Bronchial epithelial cell (primary cell): Measurements from ENCODE around the gene SIDT1. TPM values are rescaled to one million over a fixed set of nuclear protein-coding genes. Genes with fewer than 3 reads are reported as not detected.

ENCODE experiments used
- DNase-seq: peaks from one replicate; pipeline ENCODE4 v3.0.0-alpha.2; 2010; ENCODE audit warnings: low read depth
- FAIRE-seq: peaks from 2 replicates; lab custom pipeline; 2011; peaks lifted over from hg19 to GRCh38; lab: Jason Lieb, UNC
- H3K27me3 ChIP-seq: 2 replicates; pipeline ENCODE4 v1.5.1; 2011; ENCODE audit warnings: low read length; ENCODE audit not compliant: control insufficient read depth, insufficient read depth
- H3K36me3 ChIP-seq: 2 replicates; pipeline ENCODE4 v1.5.1; 2011; ENCODE audit warnings: low read length; ENCODE audit not compliant: control insufficient read depth, insufficient read depth
- H3K4me3 ChIP-seq: 2 replicates; pipeline ENCODE4 v1.5.1; 2011; ENCODE audit warnings: mild to moderate bottlenecking, low read depth, low read length, control low read depth
- total RNA-seq: library from RNA; depleted of rRNA; stranded (reverse); fragments of >200 nt; gene quantifications from 2 replicates; pipeline ENCODE4 v1.2.1, GENCODE V29; 2014
- TF ChIP-seq, protein P1 (sequence below): IDR thresholded peaks from 2 replicates; pipeline ENCODE4 v1.5.1; 2011; ENCODE audit warnings: mild to moderate bottlenecking, moderate library complexity, low read length, control low read depth, inconsistent platforms; ENCODE audit not compliant: insufficient read depth, severe bottlenecking

The SIDT1 gene
- total RNA-seq, 1 donor from 2014 or later, result 0.53 TPM

DNA sequence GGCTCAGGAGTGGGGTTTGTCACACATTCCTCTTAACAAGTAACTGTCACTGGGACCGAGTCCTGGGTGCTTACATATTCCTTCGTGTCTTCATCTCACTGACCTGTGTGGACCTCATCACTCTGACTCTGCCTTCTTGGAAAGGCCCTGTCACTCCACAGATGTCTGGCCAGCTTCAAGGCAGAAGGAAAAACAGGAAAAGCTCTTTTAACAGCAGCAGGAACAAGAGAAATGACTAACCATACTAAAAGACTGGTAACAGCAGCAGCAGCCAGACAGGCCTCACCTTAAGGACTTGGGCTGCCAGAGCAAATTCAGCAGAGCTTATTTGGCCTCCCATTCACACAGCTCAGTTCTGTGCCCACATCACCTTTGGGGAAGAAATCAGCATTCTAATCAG, 96.0 kb downstream of the SIDT1 start:
- no peak for FAIRE-seq
- H3K4me3 ChIP-seq, result no peak overlapping the region
- H3K27me3 ChIP-seq, result no peaks in the 10 kb centered on the region
- TF ChIP-seq, protein P1, sequence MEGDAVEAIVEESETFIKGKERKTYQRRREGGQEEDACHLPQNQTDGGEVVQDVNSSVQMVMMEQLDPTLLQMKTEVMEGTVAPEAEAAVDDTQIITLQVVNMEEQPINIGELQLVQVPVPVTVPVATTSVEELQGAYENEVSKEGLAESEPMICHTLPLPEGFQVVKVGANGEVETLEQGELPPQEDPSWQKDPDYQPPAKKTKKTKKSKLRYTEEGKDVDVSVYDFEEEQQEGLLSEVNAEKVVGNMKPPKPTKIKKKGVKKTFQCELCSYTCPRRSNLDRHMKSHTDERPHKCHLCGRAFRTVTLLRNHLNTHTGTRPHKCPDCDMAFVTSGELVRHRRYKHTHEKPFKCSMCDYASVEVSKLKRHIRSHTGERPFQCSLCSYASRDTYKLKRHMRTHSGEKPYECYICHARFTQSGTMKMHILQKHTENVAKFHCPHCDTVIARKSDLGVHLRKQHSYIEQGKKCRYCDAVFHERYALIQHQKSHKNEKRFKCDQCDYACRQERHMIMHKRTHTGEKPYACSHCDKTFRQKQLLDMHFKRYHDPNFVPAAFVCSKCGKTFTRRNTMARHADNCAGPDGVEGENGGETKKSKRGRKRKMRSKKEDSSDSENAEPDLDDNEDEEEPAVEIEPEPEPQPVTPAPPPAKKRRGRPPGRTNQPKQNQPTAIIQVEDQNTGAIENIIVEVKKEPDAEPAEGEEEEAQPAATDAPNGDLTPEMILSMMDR, result no peak
- no peaks in the 10 kb centered on the region for H3K36me3 ChIP-seq
- no peak for DNase-seq

GRCh38 chr3:113628788-113629187, 96.4 kb downstream of the SIDT1 start:
- Histone ChIP-seq H3K36me3 (no peaks in the 10 kb centered on the region), H3K27me3 (no peaks in the 10 kb centered on the region), H3K4me3 (no peak overlapping the region)
- no peak for DNase-seq
- no peak for FAIRE-seq
- TF ChIP-seq, protein P1, result no peak

DNA sequence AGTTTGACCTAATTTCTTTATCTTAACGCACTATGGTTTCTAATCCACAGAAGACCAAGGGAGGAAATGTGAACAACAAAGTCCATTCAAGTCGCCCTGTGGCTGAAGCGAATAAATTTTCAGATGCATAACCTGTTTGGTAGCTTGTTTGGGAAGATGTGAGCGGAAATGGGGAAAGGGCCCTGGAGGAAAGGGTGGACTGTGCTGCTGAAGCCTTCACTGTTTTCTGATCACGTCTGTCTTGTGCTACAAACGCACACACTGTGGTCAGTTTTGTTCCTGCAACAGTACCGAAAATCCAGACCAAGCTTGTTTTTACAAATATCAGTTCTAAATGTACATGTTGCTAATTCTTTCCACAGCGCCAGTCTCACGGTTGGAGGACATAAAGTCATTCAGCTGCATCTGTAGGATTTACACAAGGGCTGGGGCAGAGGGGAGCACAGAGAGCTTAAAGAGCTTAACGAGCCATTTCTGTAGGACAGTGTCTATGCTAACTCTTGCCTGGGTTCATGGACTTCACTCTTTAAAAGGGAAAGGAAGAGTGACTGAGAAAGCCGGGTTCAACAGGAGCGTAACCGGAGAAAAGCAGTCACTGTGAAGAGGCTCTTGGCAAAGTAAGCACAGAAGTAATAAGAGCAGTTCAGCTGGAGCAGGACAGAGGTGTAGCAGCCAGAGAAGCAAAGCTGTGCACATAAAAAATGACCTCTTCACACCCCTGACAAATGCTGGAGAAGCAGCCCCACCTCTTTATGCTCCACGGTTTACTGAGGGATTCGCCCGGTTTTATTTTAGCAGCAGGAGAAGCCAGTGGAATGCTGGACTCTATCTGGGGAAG, 97.4 kb downstream of the SIDT1 start:
- H3K4me3 ChIP-seq, result no peak overlapping the region
- no peaks in the 10 kb centered on the region for H3K27me3 ChIP-seq
- FAIRE-seq (no peak), DNase-seq (no peak)
- no peaks in the 10 kb centered on the region for H3K36me3 ChIP-seq
- TF ChIP-seq, protein P1, result no peak

- no peak for FAIRE-seq
- H3K36me3 ChIP-seq, result no peaks in the 10 kb centered on the region
- H3K27me3 ChIP-seq, result no peaks in the 10 kb centered on the region
- no peak overlapping the region for H3K4me3 ChIP-seq
- DNase-seq, result no peak
- TF ChIP-seq, protein P1, result no peak
Measured at GRCh38 chr3:113630956-113631542, 98.7 kb downstream of the SIDT1 start.

GRCh38 chr3:113631573-113631972, 99.2 kb downstream of the SIDT1 start:
- H3K4me3 ChIP-seq, result no peak overlapping the region
- FAIRE-seq, result no peak

More at GRCh38 chr3:113631573-113631972, 99.2 kb downstream of the SIDT1 start:
- Histone ChIP-seq H3K36me3 (no peaks in the 10 kb centered on the region), H3K27me3 (no peaks in the 10 kb centered on the region)
- TF ChIP-seq, protein P1, result no peak
- DNase-seq, result no peak
